NCI-H510A (cell line): Measurements from ENCODE around the gene PEX7.
"Not testable (repeated sequence)": the region's sequence is repeated elsewhere in the genome, so short reads cannot be mapped to it uniquely, and the experiment has no call there.

ENCODE experiments used
- DNase-seq: peaks from one replicate; lab custom pipeline; 2025; lab: John Stamatoyannopoulos, UW

PEX7 gene

DNA sequence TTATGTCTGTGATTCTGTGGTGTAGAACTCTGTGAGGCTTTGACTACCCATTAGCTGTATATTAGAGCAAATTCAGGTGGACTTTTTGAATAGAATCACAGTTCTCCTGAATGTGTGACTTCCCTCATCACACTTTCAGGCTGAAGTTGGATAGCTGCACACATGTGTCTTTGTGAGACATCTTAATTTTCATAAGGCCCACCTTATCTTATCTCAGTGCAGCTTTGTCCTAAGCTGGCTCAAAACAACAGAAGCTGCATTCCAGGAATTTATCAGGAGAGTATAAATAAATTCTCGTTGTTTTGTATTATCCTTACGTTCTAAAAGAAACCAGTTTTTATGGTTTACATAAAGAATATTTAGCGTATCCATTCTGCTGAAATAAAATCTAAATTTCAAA is 73.5 kb downstream of the PEX7 start:
- DNase-seq, result no peak

DNA sequence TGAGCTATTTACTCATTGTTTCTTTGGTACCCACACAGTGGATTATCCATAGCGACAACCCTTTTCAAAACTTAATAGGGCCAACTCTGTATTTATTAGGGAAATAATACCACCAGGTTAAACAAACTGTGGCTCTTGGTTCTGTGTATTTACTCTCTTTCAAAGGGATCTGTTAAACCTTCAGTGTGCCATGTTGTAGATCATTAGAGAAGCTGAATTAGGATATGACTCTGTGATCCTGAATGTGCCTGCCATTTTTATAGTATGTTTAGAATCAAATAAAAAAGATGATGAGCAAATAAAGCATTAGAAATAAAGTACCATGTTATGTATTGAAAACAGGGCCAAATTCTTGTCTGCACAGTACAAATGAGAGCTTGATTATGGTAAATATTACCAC is 74.7 kb downstream of the PEX7 start:
- DNase-seq, result no peak

DNA sequence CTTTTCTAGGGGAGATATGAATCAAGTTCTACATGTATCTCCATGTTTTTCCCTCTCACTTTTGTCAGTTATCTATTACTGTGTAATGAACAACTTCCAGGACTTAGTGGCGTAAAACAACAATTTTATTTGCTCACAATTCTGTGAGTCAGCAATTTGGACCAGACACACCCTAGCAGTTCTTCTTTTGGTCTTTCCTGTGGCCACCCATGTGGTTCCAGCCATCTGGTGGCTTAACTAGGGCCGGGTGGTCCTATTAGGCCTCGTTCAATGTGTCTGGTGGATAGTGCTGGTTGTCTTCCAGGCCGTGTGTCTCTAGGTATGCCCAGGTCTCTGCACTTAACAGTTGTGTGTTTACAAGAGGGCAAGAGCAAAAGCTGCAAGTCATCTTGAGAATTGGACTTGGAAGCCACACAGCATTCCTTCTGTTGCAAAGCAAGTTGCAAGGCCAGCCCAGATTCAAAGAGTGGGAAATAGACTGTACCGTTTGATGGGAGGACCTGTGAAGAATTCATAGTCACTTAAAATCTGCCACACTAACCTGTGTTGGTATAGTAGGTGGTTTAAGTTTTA is 78.9 kb downstream of the PEX7 start:
- DNase-seq, result no peak

DNA sequence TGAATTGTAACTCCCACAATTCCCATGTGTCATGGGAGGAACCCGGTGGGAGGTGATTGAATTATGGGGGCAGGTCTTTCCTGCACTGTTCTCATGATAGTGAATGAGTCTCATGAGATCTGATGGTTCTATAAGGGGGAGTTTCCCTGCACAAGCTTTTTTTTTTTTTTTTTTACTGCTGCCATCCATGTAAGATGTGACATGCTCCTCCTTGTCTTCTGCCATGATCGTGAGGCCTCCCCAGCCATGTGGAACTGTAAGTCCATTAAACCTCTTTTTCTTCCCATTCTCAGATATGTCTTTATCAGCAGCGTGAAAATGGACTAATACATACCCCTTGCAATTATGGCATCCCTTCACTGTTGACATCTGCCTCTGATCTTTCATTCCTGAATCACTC is 82.1 kb downstream of the PEX7 start:
- not testable (repeated sequence) for DNase-seq

DNA sequence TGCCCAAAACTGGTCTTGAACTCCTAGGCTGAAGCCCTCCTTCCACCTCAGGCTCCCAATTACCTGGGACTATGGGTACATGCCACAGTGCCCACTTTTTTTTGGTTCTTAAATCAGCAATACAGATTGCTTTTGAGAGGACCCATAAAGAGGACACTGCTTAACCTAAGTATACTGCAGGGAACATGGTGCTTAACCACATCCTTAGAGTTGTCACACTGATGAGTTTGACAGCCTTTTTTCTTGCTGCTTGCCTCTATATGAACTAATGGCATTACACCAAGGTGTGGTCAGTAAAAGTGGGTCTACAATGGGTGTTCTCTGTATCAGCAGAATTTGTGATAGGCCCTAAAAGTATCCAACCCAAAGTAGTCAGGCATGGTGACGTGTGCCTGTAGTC is 92.6 kb downstream of the PEX7 start:
- DNase-seq, result no peak

DNA sequence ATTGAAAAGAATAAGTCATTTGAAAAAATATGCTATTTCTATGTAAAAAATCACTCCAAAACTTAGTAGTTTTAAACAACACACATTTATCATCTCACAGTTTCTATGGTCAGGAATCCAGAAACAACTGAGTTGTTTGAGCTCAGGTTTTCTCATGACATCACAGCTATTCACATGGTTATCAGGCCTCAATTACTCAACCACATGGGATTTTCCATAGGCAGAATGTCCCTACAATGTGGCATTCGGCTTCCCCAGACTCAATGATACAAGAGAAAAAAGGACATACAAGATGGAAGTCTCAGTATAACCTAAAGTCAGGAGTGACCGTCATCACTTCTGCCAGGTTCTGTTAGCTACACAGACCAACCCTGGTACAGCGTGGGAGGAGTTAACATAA is 96.3 kb downstream of the PEX7 start:
- no peak for DNase-seq

DNA sequence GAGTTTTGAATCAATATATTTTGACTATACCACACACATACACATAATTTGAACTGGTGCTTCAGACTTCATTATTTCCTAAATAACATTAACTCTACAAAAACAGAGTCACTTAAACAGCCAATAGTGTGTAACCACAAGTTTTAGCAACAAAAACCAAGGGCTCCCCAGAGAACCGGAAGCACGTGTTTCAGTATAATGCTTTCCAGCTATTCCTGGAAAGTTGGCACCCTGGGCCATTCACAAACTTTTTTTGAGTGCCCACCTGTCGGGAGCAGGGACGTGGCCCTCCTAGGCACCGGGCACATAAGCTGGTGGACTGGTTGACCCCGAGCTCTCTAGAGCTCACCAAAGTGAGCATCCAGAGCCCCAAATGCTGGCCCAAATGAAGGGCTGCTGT is 97.8 kb downstream of the PEX7 start:
- DNase-seq, result no peak

DNA sequence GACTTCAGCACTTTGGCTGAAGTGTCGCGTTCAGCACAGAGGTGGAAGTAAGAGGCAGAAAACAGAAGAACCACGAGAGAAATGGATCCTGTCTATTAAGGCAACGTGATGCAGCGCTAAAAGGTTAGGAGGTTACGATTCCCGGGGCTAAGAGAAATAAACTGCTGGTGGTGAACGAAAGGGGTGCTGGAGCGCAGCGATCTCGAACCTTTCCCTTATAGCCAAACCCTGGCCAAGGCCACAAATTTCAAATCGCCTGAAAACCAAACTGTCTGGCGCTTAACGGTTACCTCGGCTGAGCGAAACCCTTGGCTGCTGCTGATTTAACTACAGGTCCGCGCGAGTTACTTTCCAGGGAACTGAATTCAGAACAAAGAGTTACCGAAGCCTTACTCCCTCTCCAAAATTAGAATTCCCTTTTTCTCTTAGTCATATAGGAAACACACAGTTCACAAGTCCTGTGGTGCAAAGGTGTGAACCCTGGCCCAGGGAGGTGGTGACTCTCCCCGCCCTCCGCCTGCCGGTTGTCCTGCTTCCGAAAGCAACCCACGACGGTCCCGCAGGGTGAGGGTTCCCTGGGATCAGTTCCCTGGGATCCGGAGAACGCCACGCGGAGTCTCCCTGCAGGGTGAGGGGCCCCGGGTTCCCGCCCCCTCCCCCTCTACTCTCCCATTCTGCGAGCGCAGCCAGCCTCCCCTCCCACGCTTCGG is 98.4 kb downstream of the PEX7 start:
- DNase-seq, result no peak

DNA sequence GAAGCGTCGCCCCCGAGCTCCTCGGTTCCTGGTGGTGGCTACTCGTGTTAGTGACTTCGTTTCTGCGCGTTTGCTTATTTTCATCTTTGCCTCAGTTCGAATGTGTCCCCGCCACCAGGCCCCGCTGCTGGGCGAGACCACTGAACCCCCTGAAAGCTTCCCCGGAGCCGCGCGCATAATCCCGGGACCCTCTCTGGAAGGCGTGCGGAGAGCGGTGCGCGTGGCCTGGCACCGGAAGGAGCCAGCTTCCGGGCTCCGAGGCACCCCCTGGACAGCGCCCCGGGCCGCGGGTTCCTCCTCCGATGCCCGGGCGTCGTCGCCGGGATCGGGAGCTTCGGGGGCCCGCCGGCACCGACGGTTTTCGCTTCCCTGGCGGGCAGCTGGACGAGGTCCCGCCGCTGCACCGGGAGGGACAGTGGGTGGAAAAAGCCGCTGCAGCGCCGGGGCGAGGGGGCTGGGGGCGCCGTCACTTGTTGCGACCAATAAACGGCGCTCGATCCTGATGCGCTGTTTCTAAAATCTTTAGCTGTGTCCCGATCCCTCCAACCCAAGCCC is 99.1 kb downstream of the PEX7 start:
- no peak for DNase-seq

DNA sequence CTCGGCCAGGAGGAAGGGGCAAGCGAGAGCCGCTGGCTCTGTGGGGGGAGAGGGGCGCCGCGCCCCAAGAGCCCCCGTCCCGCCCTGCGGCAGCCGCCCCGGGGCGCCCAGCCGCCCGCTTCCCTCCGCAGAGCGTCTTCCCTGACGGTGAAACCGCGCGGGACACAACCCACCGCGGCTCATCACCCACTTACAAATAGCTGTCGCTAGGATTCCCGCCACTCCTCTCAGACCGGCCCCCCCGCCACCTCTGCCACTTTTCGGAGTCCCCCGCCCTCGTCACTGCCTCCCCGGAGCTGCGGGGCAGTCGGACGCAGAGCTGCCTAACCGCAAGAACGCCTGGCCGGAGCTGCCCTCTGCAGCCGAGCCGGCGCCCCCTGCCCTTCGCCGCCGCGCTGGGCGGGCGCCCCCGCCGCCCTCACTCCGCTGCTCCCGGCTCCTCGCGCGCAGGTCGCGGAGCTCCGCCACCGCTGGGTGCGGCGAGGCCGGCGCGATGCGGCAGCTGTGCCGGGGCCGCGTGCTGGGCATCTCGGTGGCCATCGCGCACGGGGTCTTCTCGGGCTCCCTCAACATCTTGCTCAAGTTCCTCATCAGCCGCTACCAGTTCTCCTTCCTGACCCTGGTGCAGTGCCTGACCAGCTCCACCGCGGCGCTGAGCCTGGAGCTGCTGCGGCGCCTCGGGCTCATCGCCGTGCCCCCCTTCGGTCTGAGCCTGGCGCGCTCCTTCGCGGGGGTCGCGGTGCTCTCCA is 99.7 kb downstream of the PEX7 start, which contains the start of gene SLC35D3:
SLC35D3 (plus strand) TSS at position 366 of the 749 bp plus-strand sequence; CDS start at position 494, 128 bp downstream.
- no peak for DNase-seq

DNA sequence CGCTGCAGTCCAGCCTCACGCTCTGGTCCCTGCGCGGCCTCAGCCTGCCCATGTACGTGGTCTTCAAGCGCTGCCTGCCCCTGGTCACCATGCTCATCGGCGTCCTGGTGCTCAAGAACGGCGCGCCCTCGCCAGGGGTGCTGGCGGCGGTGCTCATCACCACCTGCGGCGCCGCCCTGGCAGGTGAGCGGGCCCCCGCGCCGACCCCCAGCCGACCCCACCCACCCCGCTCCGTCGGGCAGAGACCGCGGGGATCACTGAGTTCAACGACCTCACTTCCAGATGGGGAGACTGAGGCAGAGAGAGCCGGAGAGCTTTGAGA is 100.3 kb downstream of the PEX7 start:
- DNase-seq, result no peak

DNA sequence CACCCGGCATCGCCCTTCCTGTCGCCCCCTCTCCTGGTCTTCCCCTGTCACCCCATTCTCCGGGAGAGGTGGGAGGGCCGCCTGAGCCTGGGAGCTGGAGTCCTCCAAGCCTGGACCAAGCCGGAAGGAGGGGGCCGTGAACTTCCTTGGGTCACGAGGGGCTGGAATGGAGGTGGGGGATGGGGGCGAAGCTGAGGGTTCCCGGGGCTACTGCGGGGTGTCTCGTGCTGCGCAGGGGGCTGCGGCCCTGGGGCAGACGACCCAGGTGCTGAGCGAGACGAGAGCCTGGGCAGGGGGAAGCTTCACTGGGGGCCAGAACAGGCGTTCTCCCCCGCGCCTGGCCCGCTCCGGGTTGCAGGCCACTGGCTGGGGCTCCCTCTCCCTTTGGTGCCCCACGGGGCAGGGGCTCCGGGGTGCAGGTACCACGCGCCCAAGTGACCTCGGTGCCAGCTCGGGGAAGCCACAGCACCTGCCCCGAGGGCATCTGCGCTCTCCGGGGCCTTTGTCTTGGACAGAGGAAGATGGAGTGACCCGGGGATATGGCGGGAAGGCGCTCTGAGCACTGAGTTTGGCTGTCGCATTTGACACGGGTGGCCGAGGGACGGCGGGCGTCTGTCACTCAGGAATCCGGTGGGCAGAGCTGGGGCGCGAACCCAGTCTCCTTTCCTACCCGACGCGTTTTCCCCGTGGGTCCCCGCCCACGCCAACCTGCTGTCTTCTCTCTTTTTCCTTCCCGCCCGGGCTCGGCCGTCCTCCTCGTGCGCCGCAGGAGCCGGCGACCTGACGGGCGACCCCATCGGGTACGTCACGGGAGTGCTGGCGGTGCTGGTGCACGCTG is 100.9 kb downstream of the PEX7 start:
- DNase-seq, result no peak

DNA sequence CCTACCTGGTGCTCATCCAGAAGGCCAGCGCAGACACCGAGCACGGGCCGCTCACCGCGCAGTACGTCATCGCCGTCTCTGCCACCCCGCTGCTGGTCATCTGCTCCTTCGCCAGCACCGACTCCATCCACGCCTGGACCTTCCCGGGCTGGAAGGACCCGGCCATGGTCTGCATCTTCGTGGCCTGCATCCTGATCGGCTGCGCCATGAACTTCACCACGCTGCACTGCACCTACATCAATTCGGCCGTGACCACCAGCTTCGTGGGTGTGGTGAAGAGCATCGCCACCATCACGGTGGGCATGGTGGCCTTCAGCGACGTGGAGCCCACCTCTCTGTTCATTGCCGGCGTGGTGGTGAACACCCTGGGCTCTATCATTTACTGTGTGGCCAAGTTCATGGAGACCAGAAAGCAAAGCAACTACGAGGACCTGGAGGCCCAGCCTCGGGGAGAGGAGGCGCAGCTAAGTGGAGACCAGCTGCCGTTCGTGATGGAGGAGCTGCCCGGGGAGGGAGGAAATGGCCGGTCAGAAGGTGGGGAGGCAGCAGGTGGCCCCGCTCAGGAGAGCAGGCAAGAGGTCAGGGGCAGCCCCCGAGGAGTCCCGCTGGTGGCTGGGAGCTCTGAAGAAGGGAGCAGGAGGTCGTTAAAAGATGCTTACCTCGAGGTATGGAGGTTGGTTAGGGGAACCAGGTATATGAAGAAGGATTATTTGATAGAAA is 101.7 kb downstream of the PEX7 start:
- no peak for DNase-seq

DNA sequence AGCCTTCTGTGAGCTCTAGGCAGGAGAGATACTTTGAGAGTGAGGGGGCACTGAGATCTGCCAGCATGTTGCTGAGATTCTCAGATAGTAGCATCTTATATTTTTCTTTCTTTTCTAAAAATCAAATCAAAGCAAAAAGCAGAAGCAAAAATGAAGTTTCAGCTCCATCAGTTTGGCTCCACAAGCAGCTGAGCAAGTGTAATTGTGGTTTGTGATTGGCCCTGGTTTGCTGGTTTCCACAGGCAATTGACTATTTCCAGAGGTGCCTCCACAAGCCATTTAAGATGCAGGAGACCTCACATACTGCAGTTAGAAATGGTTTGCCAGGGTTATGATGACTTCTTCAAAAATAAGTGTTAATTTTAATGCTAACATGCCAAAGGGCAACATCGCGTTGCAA is 104.0 kb downstream of the PEX7 start:
- DNase-seq, result no peak

DNA sequence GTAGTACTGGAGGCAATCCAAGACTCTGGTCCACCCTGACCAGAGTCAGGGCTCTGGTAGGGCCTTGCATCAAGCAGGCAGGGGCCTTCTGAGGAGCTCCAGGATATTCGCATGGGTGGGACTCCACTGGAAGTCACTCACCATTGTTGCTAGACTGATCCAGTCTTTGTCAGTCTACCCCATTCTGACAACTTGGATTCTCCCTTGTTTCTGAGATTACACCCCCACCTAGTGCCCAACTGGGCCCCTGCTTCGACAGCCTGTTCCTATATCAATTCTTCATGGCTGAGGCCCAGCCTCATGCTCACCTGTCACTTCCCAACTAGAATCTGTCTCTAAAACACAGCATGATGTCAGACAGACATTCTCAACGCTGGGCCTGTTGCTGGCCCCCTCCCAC is 104.9 kb downstream of the PEX7 start:
- DNase-seq, result no peak

DNA sequence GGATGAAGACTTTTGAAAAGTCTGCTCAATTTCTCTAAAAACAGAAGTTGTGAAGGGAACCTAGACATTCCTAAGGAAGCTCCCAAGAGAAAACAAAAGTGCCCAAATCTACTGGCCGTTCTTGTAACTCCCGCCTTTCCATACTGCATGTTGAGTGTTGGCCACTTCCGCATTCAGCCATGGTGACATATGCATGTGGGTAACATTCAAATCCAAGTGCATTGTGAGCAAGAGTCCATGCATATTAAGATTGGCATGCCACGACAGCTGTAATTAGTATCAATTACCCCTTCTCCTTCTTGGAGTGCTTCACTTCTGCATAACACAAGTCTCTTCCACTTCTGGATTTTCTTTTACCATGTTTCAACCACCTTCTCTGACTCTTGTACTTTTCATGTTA is 108.1 kb downstream of the PEX7 start:
- DNase-seq, result no peak

DNA sequence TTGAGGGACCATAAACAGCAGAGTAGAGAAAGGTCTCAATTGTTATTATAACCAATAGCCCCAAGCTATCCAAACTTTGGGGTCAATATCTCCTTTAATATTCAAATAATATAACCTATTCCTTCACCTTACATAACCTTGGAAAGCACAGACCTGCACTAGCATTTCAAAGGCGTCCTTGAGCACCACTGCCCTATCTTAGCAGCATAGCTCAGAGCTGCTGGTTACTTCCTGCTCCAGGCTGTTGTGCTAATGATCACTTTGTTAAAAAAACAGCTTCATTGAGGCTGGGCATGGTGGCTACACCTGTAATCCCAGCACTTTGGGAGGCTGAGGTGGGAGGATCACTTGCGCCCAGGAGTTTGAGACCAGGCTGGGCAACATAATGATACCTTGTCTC is 110.2 kb downstream of the PEX7 start:
- DNase-seq, result no peak

DNA sequence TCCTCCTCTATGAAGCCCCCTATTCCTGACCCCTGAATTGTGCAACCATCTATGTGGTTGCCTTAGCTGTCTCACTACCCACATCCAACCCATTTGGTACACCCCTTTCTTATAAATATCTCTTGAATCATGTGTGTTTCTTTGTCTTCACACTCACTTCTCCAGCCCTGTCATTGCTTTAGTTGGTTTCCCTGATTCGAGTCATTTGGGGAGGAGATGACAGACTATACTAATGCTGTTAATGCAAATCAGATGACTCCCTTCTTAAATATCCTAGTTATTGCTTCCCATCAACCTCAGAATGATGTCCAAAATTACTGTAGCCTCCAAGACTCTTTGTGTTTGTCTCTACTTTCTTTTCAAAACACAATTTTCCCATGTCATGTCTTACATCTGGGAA is 122.7 kb downstream of the PEX7 start:
- no peak for DNase-seq

DNA sequence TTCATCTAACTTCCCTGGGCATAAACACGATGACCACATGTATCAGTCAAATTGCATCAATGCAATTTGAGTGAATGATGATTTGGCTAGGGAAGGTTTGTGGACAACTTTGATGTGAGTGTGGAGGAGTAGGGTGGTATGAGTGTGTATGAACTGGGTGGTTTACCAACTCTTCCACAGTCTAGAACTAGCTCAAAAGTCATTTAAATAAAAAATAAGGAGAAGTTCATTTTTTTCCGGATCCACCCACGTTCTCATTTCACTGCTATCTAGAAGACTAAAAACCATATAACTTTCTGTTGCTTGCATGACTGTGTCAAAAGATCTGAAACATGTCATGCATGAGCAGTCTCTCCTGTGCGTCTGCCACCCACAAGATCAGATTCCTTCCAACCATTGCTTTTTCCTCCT is 123.3 kb downstream of the PEX7 start:
- no peak for DNase-seq

DNA sequence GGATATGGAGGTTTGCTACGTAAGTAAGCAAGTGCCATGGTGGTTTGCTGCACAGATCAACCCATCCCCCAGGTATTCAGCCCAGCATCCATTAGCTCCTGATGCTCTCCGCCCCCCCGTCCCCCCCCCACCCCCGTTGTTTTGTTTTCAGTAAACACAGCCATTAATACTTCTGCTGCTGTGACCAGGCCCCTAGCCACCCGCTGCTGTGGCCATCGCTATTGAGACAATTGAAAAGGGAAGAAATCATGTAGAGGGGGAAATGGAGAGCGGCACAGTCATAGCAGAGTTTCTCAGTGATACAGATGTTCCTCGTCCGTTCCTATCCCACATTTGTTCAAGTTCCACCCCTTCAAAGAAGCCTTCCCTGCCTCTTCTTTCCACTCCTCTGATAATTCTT is 124.6 kb downstream of the PEX7 start:
- no peak for DNase-seq

DNA sequence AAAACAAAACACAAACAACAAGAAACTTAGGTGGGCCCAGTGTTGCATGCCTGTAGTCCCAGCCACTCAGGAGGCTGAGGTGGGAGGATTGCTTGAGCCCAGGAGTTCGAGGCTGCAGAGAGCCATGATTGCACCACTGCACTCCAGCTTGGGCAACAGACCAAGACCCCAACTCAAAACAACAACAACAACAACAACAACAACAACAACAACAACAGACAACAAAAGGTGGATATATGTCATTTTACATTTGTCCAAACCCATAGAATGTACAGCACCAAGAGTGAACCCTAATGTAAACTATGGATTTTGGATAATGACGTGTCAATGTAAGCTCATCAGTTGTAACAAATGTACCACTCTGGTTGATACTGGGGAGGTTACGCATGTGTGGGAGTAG is 127.6 kb downstream of the PEX7 start:
- not testable (repeated sequence) for DNase-seq
